Measurements from ENCODE around the gene TSC2.

TSC2 gene

GRCh38 chr16:2058872-2059271 lies 11.1 kb downstream of the TSC2 start:
- peaks cover 2% of the 10 kb centered on the region for H3K4me1 ChIP-seq (ENCODE audit: control insufficient read depth, insufficient read depth, low read length)
- no peak overlapping the region for H3K4me3 ChIP-seq (ENCODE audit: low read length in 2 of 2)
- H3K27me3 ChIP-seq (ENCODE audit: control insufficient read depth in 1 of 2, insufficient read depth in 2 of 2, low read length in 2 of 2): no peaks in the 10 kb centered on the region
- peaks cover 29 to 47% of the 10 kb centered on the region in 2 donors for H3K36me3 ChIP-seq (ENCODE audit: control insufficient read depth in 2 of 2, insufficient read depth in 2 of 2, low read length in 2 of 2)
- H3K9me3 ChIP-seq (ENCODE audit: control insufficient read depth in 2 of 2, low read length in 2 of 2): no peaks in the 10 kb centered on the region
- H3K9ac ChIP-seq (ENCODE audit: low read length in 2 of 2): no peak overlapping the region
- H3K27ac ChIP-seq (ENCODE audit: low read length): no peak overlapping the region

DNA sequence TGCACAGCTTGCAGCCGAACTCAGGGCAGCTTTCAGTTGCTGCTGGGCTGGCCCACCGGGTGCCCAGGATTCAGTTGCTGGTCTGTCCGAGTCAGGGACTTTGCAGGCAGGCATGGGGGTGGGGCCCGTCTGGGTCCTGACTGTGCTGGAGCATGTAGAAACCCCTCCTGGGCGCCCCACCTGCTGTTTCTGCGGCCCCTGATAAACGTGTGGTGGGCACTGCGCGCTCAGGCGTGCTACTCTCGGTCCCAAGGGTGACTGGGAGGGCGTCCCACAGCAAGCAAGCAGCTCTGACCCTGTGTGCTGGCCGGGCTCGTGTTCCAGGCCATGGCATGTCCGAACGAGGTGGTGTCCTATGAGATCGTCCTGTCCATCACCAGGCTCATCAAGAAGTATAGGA lies 12.6 kb downstream of the TSC2 start:
- Histone ChIP-seq H3K27ac (ENCODE audit: low read length) (no peak overlapping the region), H3K9ac (ENCODE audit: low read length in 2 of 2) (no peak overlapping the region), H3K4me1 (ENCODE audit: control insufficient read depth, insufficient read depth, low read length) (peaks cover 2% of the 10 kb centered on the region), H3K27me3 (ENCODE audit: control insufficient read depth in 1 of 2, insufficient read depth in 2 of 2, low read length in 2 of 2) (no peaks in the 10 kb centered on the region), H3K9me3 (ENCODE audit: control insufficient read depth in 2 of 2, low read length in 2 of 2) (no peaks in the 10 kb centered on the region), H3K36me3 (ENCODE audit: control insufficient read depth in 2 of 2, insufficient read depth in 2 of 2, low read length in 2 of 2) (peaks cover 19 to 42% of the 10 kb centered on the region in 2 donors), H3K4me3 (ENCODE audit: low read length in 2 of 2) (no peak overlapping the region)

GRCh38 chr16:2061023-2061422 lies 13.2 kb downstream of the TSC2 start:
- Histone ChIP-seq H3K27me3 (ENCODE audit: control insufficient read depth in 1 of 2, insufficient read depth in 2 of 2, low read length in 2 of 2) (no peaks in the 10 kb centered on the region), H3K9me3 (ENCODE audit: control insufficient read depth in 2 of 2, low read length in 2 of 2) (no peaks in the 10 kb centered on the region), H3K36me3 (ENCODE audit: control insufficient read depth in 2 of 2, insufficient read depth in 2 of 2, low read length in 2 of 2) (peaks cover 22 to 48% of the 10 kb centered on the region in 2 donors), H3K27ac (ENCODE audit: low read length) (no peak overlapping the region), H3K9ac (ENCODE audit: low read length in 2 of 2) (no peak overlapping the region), H3K4me3 (ENCODE audit: low read length in 2 of 2) (no peak overlapping the region), H3K4me1 (ENCODE audit: control insufficient read depth, insufficient read depth, low read length) (peaks cover 2% of the 10 kb centered on the region)

GRCh38 chr16:2061526-2061925 lies 13.7 kb downstream of the TSC2 start:
- peaks cover 24 to 48% of the 10 kb centered on the region in 2 donors for H3K36me3 ChIP-seq (ENCODE audit: control insufficient read depth in 2 of 2, insufficient read depth in 2 of 2, low read length in 2 of 2)
- H3K9me3 ChIP-seq (ENCODE audit: control insufficient read depth in 2 of 2, low read length in 2 of 2): no peaks in the 10 kb centered on the region
- peaks cover 2% of the 10 kb centered on the region for H3K4me1 ChIP-seq (ENCODE audit: control insufficient read depth, insufficient read depth, low read length)
- no peak overlapping the region for H3K4me3 ChIP-seq (ENCODE audit: low read length in 2 of 2)
- no peaks in the 10 kb centered on the region for H3K27me3 ChIP-seq (ENCODE audit: control insufficient read depth in 1 of 2, insufficient read depth in 2 of 2, low read length in 2 of 2)
- no peak overlapping the region for H3K9ac ChIP-seq (ENCODE audit: low read length in 2 of 2)
- H3K27ac ChIP-seq (ENCODE audit: low read length): no peak overlapping the region

- no peaks in the 10 kb centered on the region for H3K9me3 ChIP-seq (ENCODE audit: control insufficient read depth in 2 of 2, low read length in 2 of 2)
- no peaks in the 10 kb centered on the region for H3K4me1 ChIP-seq (ENCODE audit: control insufficient read depth, insufficient read depth, low read length)
- H3K36me3 ChIP-seq (ENCODE audit: control insufficient read depth in 2 of 2, insufficient read depth in 2 of 2, low read length in 2 of 2): peaks cover 20 to 48% of the 10 kb centered on the region in 2 donors
- H3K4me3 ChIP-seq (ENCODE audit: low read length in 2 of 2): no peak overlapping the region
- H3K27ac ChIP-seq (ENCODE audit: low read length): no peak overlapping the region
- H3K27me3 ChIP-seq (ENCODE audit: control insufficient read depth in 1 of 2, insufficient read depth in 2 of 2, low read length in 2 of 2): no peaks in the 10 kb centered on the region
- H3K9ac ChIP-seq (ENCODE audit: low read length in 2 of 2): no peak overlapping the region
Observed at GRCh38 chr16:2062801-2063200, 15.0 kb downstream of the TSC2 start.

- Histone ChIP-seq H3K9ac (ENCODE audit: low read length in 2 of 2) (no peak overlapping the region), H3K36me3 (ENCODE audit: control insufficient read depth in 2 of 2, insufficient read depth in 2 of 2, low read length in 2 of 2) (peaks cover 27 to 42% of the 10 kb centered on the region in 2 donors), H3K27ac (ENCODE audit: low read length) (no peak overlapping the region), H3K27me3 (ENCODE audit: control insufficient read depth in 1 of 2, insufficient read depth in 2 of 2, low read length in 2 of 2) (no peaks in the 10 kb centered on the region), H3K4me3 (ENCODE audit: low read length in 2 of 2) (no peak overlapping the region), H3K9me3 (ENCODE audit: control insufficient read depth in 2 of 2, low read length in 2 of 2) (no peaks in the 10 kb centered on the region), H3K4me1 (ENCODE audit: control insufficient read depth, insufficient read depth, low read length) (no peaks in the 10 kb centered on the region)
Observed at GRCh38 chr16:2063861-2064260, 16.1 kb downstream of the TSC2 start.

- no peak overlapping the region for H3K27ac ChIP-seq (ENCODE audit: low read length)
Observed at GRCh38 chr16:2064368-2064945, 16.7 kb downstream of the TSC2 start.

DNA sequence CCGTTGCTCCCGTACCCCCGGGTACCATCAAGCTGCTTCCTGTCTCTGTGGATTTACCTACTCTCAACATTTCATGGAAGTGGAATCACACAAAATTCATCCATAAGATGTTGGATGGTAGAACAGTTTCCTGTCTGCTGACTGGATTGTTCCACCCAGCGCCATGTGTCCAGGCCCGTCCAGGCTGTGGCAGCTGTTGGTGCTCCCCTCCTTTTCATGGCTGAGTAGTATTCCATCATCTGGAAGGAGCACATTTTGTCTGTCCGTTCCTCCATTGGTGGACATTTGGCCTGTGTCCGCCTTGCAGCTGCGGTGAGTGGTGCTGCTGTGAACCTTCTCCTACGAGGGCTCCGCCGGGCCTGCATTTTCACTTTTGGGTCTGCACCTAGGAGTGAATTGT lies 18.4 kb downstream of the TSC2 start:
- H3K27ac ChIP-seq (ENCODE audit: low read length): no peak overlapping the region
- H3K4me1 ChIP-seq (ENCODE audit: control insufficient read depth, insufficient read depth, low read length): no peaks in the 10 kb centered on the region
- H3K9ac ChIP-seq (ENCODE audit: low read length in 2 of 2): no peak overlapping the region
- no peaks in the 10 kb centered on the region for H3K27me3 ChIP-seq (ENCODE audit: control insufficient read depth in 1 of 2, insufficient read depth in 2 of 2, low read length in 2 of 2)
- no peak overlapping the region for H3K4me3 ChIP-seq (ENCODE audit: low read length in 2 of 2)
- H3K9me3 ChIP-seq (ENCODE audit: control insufficient read depth in 2 of 2, low read length in 2 of 2): no peaks in the 10 kb centered on the region
- peaks cover 22 to 39% of the 10 kb centered on the region in 2 donors for H3K36me3 ChIP-seq (ENCODE audit: control insufficient read depth in 2 of 2, insufficient read depth in 2 of 2, low read length in 2 of 2)

More at GRCh38 chr16:2064368-2064945, 16.7 kb downstream of the TSC2 start:
- Histone ChIP-seq H3K27me3 (ENCODE audit: control insufficient read depth in 1 of 2, insufficient read depth in 2 of 2, low read length in 2 of 2) (no peaks in the 10 kb centered on the region), H3K4me3 (ENCODE audit: low read length in 2 of 2) (no peak overlapping the region), H3K4me1 (ENCODE audit: control insufficient read depth, insufficient read depth, low read length) (no peaks in the 10 kb centered on the region), H3K36me3 (ENCODE audit: control insufficient read depth in 2 of 2, insufficient read depth in 2 of 2, low read length in 2 of 2) (peaks cover 27 to 44% of the 10 kb centered on the region in 2 donors), H3K9ac (ENCODE audit: low read length in 2 of 2) (no peak overlapping the region), H3K9me3 (ENCODE audit: control insufficient read depth in 2 of 2, low read length in 2 of 2) (no peaks in the 10 kb centered on the region)

DNA sequence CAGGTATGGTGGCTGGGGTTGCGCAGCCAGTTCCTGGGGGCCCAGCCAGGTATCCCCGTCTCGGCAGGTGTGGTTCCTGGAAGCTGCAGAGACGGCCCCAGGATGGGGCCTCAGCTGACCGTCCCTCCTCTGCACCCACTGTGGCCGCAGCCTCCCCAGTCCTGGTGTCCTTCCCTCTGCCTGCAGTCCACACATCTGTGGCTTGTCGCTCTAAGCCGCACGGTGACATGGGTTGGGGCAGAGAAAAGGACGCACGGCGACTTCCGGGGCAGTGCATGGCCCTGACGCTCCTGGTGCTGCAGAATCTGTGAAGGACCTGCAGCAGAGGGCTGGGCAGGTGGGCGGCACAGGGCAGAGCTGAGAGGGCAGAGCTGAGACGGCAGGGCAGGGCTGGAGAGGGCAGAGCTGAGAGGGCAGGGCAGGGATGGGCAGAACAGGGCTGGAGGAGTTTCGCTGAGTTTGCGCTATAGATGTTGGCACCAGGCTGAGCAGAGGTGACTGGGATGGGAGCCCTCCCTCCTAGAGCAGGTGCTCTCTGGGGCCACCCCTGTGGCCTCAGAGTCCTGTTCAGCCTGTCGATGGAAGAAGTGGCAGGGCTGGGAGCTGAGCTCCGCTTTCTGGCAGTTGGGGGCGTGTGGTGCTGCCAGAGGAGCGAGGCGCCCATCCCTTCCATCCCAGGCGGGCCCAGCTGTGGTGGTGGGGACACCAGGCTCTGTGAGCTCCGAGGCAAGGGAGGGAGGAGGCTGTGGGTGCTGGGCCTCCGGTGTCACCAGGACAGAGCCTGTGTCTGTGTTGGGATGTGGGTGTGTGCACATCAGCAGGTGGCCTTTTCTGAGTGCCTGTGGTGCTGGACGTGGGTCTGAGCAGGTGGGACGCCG lies 23.0 kb downstream of the TSC2 start:
- Histone ChIP-seq H3K4me1 (ENCODE audit: control insufficient read depth, insufficient read depth, low read length) (peaks cover 10% of the 10 kb centered on the region), H3K36me3 (ENCODE audit: control insufficient read depth in 2 of 2, insufficient read depth in 2 of 2, low read length in 2 of 2) (peaks cover 25 to 45% of the 10 kb centered on the region in 2 donors), H3K27ac (ENCODE audit: low read length) (no peak overlapping the region), H3K4me3 (ENCODE audit: low read length in 2 of 2) (no peak overlapping the region), H3K9me3 (ENCODE audit: control insufficient read depth in 2 of 2, low read length in 2 of 2) (no peaks in the 10 kb centered on the region), H3K27me3 (ENCODE audit: control insufficient read depth in 1 of 2, insufficient read depth in 2 of 2, low read length in 2 of 2) (no peaks in the 10 kb centered on the region), H3K9ac (ENCODE audit: low read length in 2 of 2) (no peak overlapping the region)

DNA sequence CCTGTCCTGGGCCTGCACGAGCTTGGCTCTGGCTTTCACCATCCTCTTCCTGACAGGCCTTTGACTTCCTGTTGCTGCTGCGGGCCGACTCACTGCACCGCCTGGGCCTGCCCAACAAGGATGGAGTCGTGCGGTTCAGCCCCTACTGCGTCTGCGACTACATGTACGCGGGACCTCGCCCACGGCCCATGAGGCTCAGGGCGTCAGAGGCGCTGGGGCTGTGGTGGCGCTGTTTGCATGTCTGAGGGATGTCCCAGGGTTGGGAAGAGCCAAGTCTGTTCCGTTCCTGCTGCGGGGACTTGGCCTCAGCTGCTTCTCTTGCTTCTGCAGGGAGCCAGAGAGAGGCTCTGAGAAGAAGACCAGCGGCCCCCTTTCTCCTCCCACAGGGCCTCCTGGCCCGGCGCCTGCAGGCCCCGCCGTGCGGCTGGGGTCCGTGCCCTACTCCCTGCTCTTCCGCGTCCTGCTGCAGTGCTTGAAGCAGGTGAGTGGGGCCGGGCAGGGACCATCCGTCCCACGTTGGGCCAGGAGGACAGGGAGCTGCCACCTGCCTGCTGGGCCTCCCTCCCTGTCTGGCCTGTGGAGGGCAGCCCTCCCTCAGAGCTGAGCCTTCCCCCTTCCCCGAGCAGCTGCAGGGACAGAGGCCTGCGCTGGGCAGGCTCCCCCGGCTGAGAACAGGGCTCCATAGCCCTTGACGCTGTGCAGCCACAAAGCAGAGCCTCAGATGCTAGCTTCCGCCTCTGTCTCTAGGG lies 23.8 kb downstream of the TSC2 start:
- Histone ChIP-seq H3K27ac (ENCODE audit: low read length) (no peak overlapping the region), H3K4me1 (ENCODE audit: control insufficient read depth, insufficient read depth, low read length) (peaks cover 10% of the 10 kb centered on the region), H3K27me3 (ENCODE audit: control insufficient read depth in 1 of 2, insufficient read depth in 2 of 2, low read length in 2 of 2) (no peaks in the 10 kb centered on the region), H3K9me3 (ENCODE audit: control insufficient read depth in 2 of 2, low read length in 2 of 2) (no peaks in the 10 kb centered on the region), H3K36me3 (ENCODE audit: control insufficient read depth in 2 of 2, insufficient read depth in 2 of 2, low read length in 2 of 2) (peaks cover 21 to 45% of the 10 kb centered on the region in 2 donors), H3K4me3 (ENCODE audit: low read length in 2 of 2) (no peak overlapping the region), H3K9ac (ENCODE audit: low read length in 2 of 2) (no peak overlapping the region)

Measured in stomach smooth muscle (tissue), 2 donors.